IMR-90 (cell line): Measurements from ENCODE around the gene RPL35.

ENCODE experiments used
- POLR2A ChIP-seq: IDR thresholded peaks from 2 replicates; pipeline ENCODE4 v1.6.1; 2012; ENCODE audit warnings: mild to moderate bottlenecking, low read depth, low read length
- RCOR1 ChIP-seq: IDR thresholded peaks from 2 replicates; pipeline ENCODE4 v1.6.1; 2012; ENCODE audit warnings: mild to moderate bottlenecking, low read length, improper control_type of control experiment; ENCODE audit not compliant: insufficient replicate concordance
- TF ChIP-seq, protein P1 (sequence below): conservative IDR thresholded peaks from 2 replicates; pipeline ENCODE4 v1.5.1; 2012; ENCODE audit warnings: mild to moderate bottlenecking, low read depth, low read length, improper control_type of control experiment

GRCh38 chr9:124810663-124811355 lies 50.9 kb downstream of the RPL35 start:
- no peak for TF ChIP-seq POLR2A
- TF ChIP-seq, protein P1, sequence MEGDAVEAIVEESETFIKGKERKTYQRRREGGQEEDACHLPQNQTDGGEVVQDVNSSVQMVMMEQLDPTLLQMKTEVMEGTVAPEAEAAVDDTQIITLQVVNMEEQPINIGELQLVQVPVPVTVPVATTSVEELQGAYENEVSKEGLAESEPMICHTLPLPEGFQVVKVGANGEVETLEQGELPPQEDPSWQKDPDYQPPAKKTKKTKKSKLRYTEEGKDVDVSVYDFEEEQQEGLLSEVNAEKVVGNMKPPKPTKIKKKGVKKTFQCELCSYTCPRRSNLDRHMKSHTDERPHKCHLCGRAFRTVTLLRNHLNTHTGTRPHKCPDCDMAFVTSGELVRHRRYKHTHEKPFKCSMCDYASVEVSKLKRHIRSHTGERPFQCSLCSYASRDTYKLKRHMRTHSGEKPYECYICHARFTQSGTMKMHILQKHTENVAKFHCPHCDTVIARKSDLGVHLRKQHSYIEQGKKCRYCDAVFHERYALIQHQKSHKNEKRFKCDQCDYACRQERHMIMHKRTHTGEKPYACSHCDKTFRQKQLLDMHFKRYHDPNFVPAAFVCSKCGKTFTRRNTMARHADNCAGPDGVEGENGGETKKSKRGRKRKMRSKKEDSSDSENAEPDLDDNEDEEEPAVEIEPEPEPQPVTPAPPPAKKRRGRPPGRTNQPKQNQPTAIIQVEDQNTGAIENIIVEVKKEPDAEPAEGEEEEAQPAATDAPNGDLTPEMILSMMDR = no peak
- no peak for TF ChIP-seq RCOR1
